ENCODE data around the gene OR8G1. TPM values are rescaled to one million over a fixed set of nuclear protein-coding genes. Genes with fewer than 3 reads are reported as not detected.

The OR8G1 gene
- total and polyA plus RNA-seq, 10 of the 15 experiments (the other 5 are each of a cell fraction or from before 2014, with no cell fraction given) = not detected

DNA sequence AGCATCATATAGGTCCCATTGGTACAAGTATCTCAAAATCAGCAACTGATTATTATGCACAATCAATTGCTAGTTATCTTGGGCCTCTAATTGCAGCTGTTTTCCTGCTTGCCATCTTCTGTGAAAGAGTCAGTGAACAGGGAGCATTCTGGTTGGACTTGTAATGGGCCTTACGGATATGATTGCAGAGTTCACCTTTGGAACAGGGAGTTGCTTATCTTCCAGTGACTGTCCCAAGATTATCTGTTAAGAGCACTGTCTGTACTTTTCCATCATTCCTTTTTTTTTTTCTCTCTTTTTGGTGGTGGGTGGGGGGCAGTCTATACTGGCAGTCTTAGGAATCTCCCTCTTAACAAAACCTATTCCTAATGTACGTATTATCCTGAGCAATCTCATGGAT is 33.1 kb downstream of the OR8G1 start:
- BruUV-seq (replicated peaks) = no TSS peak

More for the DNA sequence above, 33.1 kb downstream of the OR8G1 start:
- ChIA-PET RAD21 (ENCODE audit: unreplicated experiment) (no interaction called here), CTCF (no interaction called here), SMC1A (ENCODE audit: uncharacterized antibody, unreplicated experiment) (no interaction called here), POLR2A (no interaction called here)
- no peak for DNase-seq (ENCODE audit: low read depth, low spot score)
- intact Hi-C loops (cut with micrococcal nuclease; ENCODE audit: unreplicated experiment) (no loop called here), in situ Hi-C loops (cut with MboI) (no loop called here)
- no peaks in the 10 kb centered on the region for H3K4me1 ChIP-seq (ENCODE audit: control insufficient read depth, insufficient read depth, low read length)
- H3K9me3 ChIP-seq (replicated peaks; ENCODE audit: control insufficient read depth, insufficient read depth, low read length) = no peaks in the 10 kb centered on the region
- H3K36me3 ChIP-seq (ENCODE audit: control insufficient read depth in 2 of 2, insufficient read depth in 2 of 2, low read length in 1 of 2) = no peaks in the 10 kb centered on the region
- no peak overlapping the region for H3K4me2 ChIP-seq (ENCODE audit: control insufficient read depth, insufficient read depth)
- TF ChIP-seq RAD21 (IDR thresholded peaks at IDR 0.05; ENCODE audit: insufficient read depth, low read depth, low read length) (no peak), LARP7 (IDR thresholded peaks at IDR 0.05) (no peak), ZNF24 (IDR thresholded peaks at IDR 0.05) (no peak), RFX5 (IDR thresholded peaks at IDR 0.05; ENCODE audit: low read depth, low read length) (no peak), GATAD2B (conservative IDR thresholded peaks at IDR 0.05; ENCODE audit: low read depth) (no peak), MYB (IDR thresholded peaks at IDR 0.05; ENCODE audit: borderline replicate concordance, low read depth, low read length) (no peak), MYC (IDR thresholded peaks at IDR 0.05; ENCODE audit: insufficient read depth, insufficient read length, insufficient replicate concordance, low read length, severe bottlenecking) (no peak), FOS (IDR thresholded peaks at IDR 0.05; ENCODE audit: borderline replicate concordance, extremely low read depth, insufficient read length) (no peak), BACH1 (IDR thresholded peaks at IDR 0.05; ENCODE audit: borderline replicate concordance) (no peak), SMAD5 (IDR thresholded peaks at IDR 0.05; ENCODE audit: low read depth) (no peak), NFIC (IDR thresholded peaks at IDR 0.05; ENCODE audit: low read depth, low read length) (no peak)
- TF ChIP-seq, protein P1, sequence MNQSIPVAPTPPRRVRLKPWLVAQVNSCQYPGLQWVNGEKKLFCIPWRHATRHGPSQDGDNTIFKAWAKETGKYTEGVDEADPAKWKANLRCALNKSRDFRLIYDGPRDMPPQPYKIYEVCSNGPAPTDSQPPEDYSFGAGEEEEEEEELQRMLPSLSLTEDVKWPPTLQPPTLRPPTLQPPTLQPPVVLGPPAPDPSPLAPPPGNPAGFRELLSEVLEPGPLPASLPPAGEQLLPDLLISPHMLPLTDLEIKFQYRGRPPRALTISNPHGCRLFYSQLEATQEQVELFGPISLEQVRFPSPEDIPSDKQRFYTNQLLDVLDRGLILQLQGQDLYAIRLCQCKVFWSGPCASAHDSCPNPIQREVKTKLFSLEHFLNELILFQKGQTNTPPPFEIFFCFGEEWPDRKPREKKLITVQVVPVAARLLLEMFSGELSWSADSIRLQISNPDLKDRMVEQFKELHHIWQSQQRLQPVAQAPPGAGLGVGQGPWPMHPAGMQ (IDR thresholded peaks at IDR 0.05; ENCODE audit: borderline replicate concordance) = no peak
- TF ChIP-seq, protein P2, sequence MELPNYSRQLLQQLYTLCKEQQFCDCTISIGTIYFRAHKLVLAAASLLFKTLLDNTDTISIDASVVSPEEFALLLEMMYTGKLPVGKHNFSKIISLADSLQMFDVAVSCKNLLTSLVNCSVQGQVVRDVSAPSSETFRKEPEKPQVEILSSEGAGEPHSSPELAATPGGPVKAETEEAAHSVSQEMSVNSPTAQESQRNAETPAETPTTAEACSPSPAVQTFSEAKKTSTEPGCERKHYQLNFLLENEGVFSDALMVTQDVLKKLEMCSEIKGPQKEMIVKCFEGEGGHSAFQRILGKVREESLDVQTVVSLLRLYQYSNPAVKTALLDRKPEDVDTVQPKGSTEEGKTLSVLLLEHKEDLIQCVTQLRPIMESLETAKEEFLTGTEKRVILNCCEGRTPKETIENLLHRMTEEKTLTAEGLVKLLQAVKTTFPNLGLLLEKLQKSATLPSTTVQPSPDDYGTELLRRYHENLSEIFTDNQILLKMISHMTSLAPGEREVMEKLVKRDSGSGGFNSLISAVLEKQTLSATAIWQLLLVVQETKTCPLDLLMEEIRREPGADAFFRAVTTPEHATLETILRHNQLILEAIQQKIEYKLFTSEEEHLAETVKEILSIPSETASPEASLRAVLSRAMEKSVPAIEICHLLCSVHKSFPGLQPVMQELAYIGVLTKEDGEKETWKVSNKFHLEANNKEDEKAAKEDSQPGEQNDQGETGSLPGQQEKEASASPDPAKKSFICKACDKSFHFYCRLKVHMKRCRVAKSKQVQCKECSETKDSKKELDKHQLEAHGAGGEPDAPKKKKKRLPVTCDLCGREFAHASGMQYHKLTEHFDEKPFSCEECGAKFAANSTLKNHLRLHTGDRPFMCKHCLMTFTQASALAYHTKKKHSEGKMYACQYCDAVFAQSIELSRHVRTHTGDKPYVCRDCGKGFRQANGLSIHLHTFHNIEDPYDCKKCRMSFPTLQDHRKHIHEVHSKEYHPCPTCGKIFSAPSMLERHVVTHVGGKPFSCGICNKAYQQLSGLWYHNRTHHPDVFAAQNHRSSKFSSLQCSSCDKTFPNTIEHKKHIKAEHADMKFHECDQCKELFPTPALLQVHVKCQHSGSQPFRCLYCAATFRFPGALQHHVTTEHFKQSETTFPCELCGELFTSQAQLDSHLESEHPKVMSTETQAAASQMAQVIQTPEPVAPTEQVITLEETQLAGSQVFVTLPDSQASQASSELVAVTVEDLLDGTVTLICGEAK (IDR thresholded peaks at IDR 0.05; ENCODE audit: borderline replicate concordance) = no peak
- no peaks in the 10 kb centered on the region for H4K20me1 ChIP-seq (ENCODE audit: control insufficient read depth, insufficient read depth)
- ATAC-seq = no peak
- no peaks in the 10 kb centered on the region; a peak in 1 of 4 replicates for H3K27me3 ChIP-seq (replicated peaks in 1 of 2; ENCODE audit: control insufficient read depth in 2 of 2, insufficient read depth in 2 of 2, low read length in 1 of 2)
- H3K79me2 ChIP-seq (ENCODE audit: control insufficient read depth, insufficient read depth, low read length) = no peaks in the 10 kb centered on the region
- H3K4me3 ChIP-seq = no peak overlapping the region
- no peak overlapping the region for H3K27ac ChIP-seq (ENCODE audit: control insufficient read depth, insufficient read depth)
- no peak overlapping the region for H3K9ac ChIP-seq (ENCODE audit: control insufficient read depth, insufficient read depth, low read length)
- FAIRE-seq = no peak
- H2AFZ ChIP-seq (ENCODE audit: control insufficient read depth, low read depth, low read length) = no peak overlapping the region
- WGBS (ENCODE audit: insufficient coverage, insufficient replicate concordance, low lambda C conversion rate, missing lambda C conversion rate) = 67% methylated on average over 2 of the region's 2 CpGs
